Thymus (tissue), 11 donors: ENCODE measurements around the gene ADAM15. TPM values are rescaled to one million over a fixed set of nuclear protein-coding genes. Genes with fewer than 3 reads are reported as not detected.
A peak's percentile ranks its signal among the peaks of the same experiment; 100 is the strongest.

Source experiments
- DNase-seq, 9 donors: peaks; one replicate each; pipeline ENCODE4 v3.0.0-alpha.2; 2013; ENCODE audit warnings: low spot score in 9 of 9, low read depth in 6 of 9, missing footprints in 1 of 9
- H3K27ac ChIP-seq, 2 donors: one replicate each; pipeline ENCODE4 v1.5.1; 2013; ENCODE audit warnings: control low read depth in 1 of 2, low read depth in 1 of 2, low read length in 1 of 2, mild to moderate bottlenecking in 1 of 2, moderate library complexity in 1 of 2
- H3K27me3 ChIP-seq, 2 donors: one replicate each; pipeline ENCODE4 v1.5.1; 2013; ENCODE audit warnings: low read length in 1 of 2; ENCODE audit not compliant: control insufficient read depth in 2 of 2, insufficient read depth in 1 of 2
- H3K36me3 ChIP-seq, 2 donors: one replicate each; pipeline ENCODE4 v1.5.1; 2013; ENCODE audit warnings: low read length in 1 of 2, mild to moderate bottlenecking in 1 of 2, moderate library complexity in 1 of 2; ENCODE audit not compliant: control insufficient read depth in 2 of 2, insufficient read depth in 2 of 2
- H3K4me1 ChIP-seq, 2 donors: one replicate each; pipeline ENCODE4 v1.5.1; 2013; ENCODE audit warnings: low read length in 2 of 2; ENCODE audit not compliant: control insufficient read depth in 2 of 2, insufficient read depth in 2 of 2
- H3K4me3 ChIP-seq, 2 donors: one replicate each; pipeline ENCODE4 v1.5.1; 2013; ENCODE audit warnings: low read length in 2 of 2, control low read depth in 1 of 2, mild to moderate bottlenecking in 1 of 2
- H3K9me3 ChIP-seq, 2 donors: one replicate each; pipeline ENCODE4 v1.5.1; 2013; ENCODE audit warnings: low read length in 1 of 2, mild to moderate bottlenecking in 1 of 2; ENCODE audit not compliant: control insufficient read depth in 2 of 2, insufficient read depth in 1 of 2
- WGBS: extraction: QIAGEN DNeasy Blood & Tissue Kit; methylation state at CpG from one replicate; pipeline ENCODE4 v1.1.7; 2013; 5-methylcytosine and 5-hydroxymethylcytosine counted together
- polyA plus RNA-seq: library from polyadenylated mRNA; stranded (reverse); fragments of 200-250 nt; gene quantifications from one replicate; pipeline ENCODE4 v1.2.3, GENCODE V29; 2013
- total RNA-seq: library from RNA; stranded (reverse); fragments of 120-200 nt; gene quantifications from one replicate; pipeline ENCODE4 v1.2.4, GENCODE V29; 2013
- donor health status: healthy.

ADAM15 gene
- total and polyA plus RNA-seq, 2 donors = 12.2 to 91.5 TPM

- Histone ChIP-seq H3K4me1 (peaks cover 26 to 68% of the 10 kb centered on the region in 2 donors), H3K27me3 (peaks cover 52 to 61% of the 10 kb centered on the region in 2 donors), H3K9me3 (peaks cover 0 to 12% of the 10 kb centered on the region in 2 donors), H3K27ac (no peak overlapping the region), H3K36me3 (no peaks in the 10 kb centered on the region), H3K4me3 (peak overlapping the region in 1 of 2 donors; percentile 72)
- WGBS = 32% methylated on average over 21 of the region's 21 CpGs
- DNase-seq = no peak
Observed at GRCh38 chr1:155083865-155084721, 33.0 kb downstream of the ADAM15 start.

GRCh38 chr1:155084722-155085503 is 33.8 kb downstream of the ADAM15 start:
- peak overlapping the region; percentile 72 to 86 for H3K4me3 ChIP-seq
- H3K27me3 ChIP-seq = peaks cover 45 to 53% of the 10 kb centered on the region in 2 donors
- no peaks in the 10 kb centered on the region for H3K36me3 ChIP-seq
- DNase-seq = peak; percentile 88 to 97 (median 94)
- peaks cover 26 to 60% of the 10 kb centered on the region in 2 donors for H3K4me1 ChIP-seq
- peaks cover 0 to 8% of the 10 kb centered on the region in 2 donors for H3K9me3 ChIP-seq
- under 1% methylated on average over 67 of the region's 67 CpGs for WGBS
- peak overlapping the region; percentile 89 to 95 for H3K27ac ChIP-seq

GRCh38 chr1:155085504-155086127 is 34.5 kb downstream of the ADAM15 start:
- Histone ChIP-seq H3K4me3 (peak overlapping the region; percentile 72 to 86), H3K27me3 (peaks cover 38 to 45% of the 10 kb centered on the region in 2 donors), H3K27ac (peak overlapping the region; percentile 89 to 95), H3K4me1 (peaks cover 21 to 53% of the 10 kb centered on the region in 2 donors), H3K9me3 (peaks cover 0 to 8% of the 10 kb centered on the region in 2 donors), H3K36me3 (no peaks in the 10 kb centered on the region)
- under 1% methylated on average over 32 of the region's 32 CpGs for WGBS
- peak in 2 of 9 donors; percentile 44 to 65 for DNase-seq

- DNase-seq = peak in 5 of 9 donors; percentile 65 to 83 (median 75)
- Histone ChIP-seq H3K9me3 (peaks cover 0 to 7% of the 10 kb centered on the region in 2 donors), H3K27ac (no peak overlapping the region), H3K4me3 (no peak overlapping the region), H3K27me3 (peaks cover 32 to 45% of the 10 kb centered on the region in 2 donors), H3K36me3 (no peaks in the 10 kb centered on the region), H3K4me1 (peaks cover 14 to 49% of the 10 kb centered on the region in 2 donors)
- 19% methylated on average over 24 of the region's 24 CpGs for WGBS
Observed at GRCh38 chr1:155086128-155086741, 35.1 kb downstream of the ADAM15 start.

GRCh38 chr1:155086856-155087535 is 35.9 kb downstream of the ADAM15 start:
- Histone ChIP-seq H3K27me3 (peaks cover 24 to 41% of the 10 kb centered on the region in 2 donors), H3K9me3 (peaks cover 0 to 7% of the 10 kb centered on the region in 2 donors), H3K36me3 (no peaks in the 10 kb centered on the region), H3K27ac (no peak overlapping the region), H3K4me1 (peaks cover 13 to 47% of the 10 kb centered on the region in 2 donors), H3K4me3 (no peak overlapping the region)
- DNase-seq = no peak
- 79% methylated on average over 8 of the region's 8 CpGs for WGBS

- Histone ChIP-seq H3K36me3 (no peaks in the 10 kb centered on the region), H3K9me3 (peaks cover 0 to 4% of the 10 kb centered on the region in 2 donors), H3K27me3 (peaks cover 0 to 28% of the 10 kb centered on the region in 2 donors), H3K4me3 (no peak overlapping the region), H3K4me1 (peaks cover under 1 to 15% of the 10 kb centered on the region in 2 donors), H3K27ac (no peak overlapping the region)
- 33% methylated on average over 29 of the region's 29 CpGs for WGBS
- DNase-seq = peak in 7 of 9 donors; percentile 50 to 87 (median 79)
Observed at GRCh38 chr1:155091071-155092051, 40.2 kb downstream of the ADAM15 start.

GRCh38 chr1:155092131-155092530 is 41.0 kb downstream of the ADAM15 start:
- Histone ChIP-seq H3K9me3 (peaks cover 0 to 4% of the 10 kb centered on the region in 2 donors), H3K36me3 (no peaks in the 10 kb centered on the region), H3K27ac (no peak overlapping the region), H3K4me1 (peaks cover 0 to 13% of the 10 kb centered on the region in 2 donors), H3K4me3 (no peak overlapping the region), H3K27me3 (peaks cover 0 to 27% of the 10 kb centered on the region in 2 donors)
- no peak for DNase-seq
- 98% methylated on average over 6 of the region's 6 CpGs for WGBS
